ENCODE results near the gene ECHDC1. TPM values are rescaled to one million over a fixed set of nuclear protein-coding genes. Genes with fewer than 3 reads are reported as not detected.

ECHDC1 gene
- total RNA-seq, 1 experiment from 2014 or later, result 21.8 TPM

GRCh38 chr6:127272576-127272975, 70.8 kb downstream of the ECHDC1 start:
- Histone ChIP-seq H3K36me3 (no peaks in the 10 kb centered on the region; the same call in 1 of the 2 replicates), H3K9me3 (no peaks in the 10 kb centered on the region), H3K27me3 (no peaks in the 10 kb centered on the region), H3K4me3 (no peak overlapping the region)
- DNase-seq, result no peak

GRCh38 chr6:127267646-127268625, 75.5 kb downstream of the ECHDC1 start:
- Histone ChIP-seq H3K27me3 (no peaks in the 10 kb centered on the region), H3K36me3 (no peaks in the 10 kb centered on the region; the same call in 1 of the 2 replicates), H3K9me3 (no peaks in the 10 kb centered on the region), H3K4me3 (peak overlapping the region; percentile 75)
- no peak for DNase-seq

DNA sequence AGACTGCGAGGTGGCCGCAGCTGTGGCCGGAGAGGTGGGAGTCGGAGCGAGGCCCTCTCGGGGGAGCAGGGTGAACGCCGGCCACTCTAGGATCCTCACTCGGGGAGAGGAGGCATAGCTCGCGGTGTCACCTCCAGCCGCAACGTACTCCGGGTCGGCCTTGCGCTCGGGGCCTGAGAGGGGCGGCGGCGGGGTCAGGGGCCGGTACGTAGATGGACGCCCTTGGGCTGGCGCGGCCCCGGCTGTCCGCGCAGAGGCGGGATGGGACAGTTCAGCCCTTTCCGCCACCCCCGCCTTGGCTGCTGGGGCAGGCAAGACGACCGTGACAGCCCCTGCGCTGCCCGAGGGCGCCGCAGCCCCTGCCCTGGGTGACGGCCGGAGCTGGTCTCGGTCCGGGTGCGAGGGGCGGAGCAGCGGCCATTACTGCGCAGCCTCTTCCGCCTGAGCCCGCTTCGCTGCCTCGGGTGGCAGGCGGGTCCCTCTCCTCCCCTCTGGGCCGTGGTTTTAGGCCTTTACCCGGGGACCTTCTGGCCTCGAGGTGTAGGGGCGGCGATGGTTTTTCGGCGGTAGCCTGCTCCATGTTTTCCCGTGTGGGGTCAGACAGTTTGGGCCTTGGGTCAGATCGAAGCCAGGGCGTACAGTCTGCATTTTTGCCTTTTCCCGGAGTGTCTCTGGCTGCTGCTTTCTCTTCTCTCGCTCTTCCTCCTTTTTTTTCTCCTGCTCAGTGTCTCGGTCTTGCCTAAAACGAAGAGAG, 76.3 kb downstream of the ECHDC1 start:
- Histone ChIP-seq H3K36me3 (no peaks in the 10 kb centered on the region; the same call in 1 of the 2 replicates), H3K4me3 (peak overlapping the region; percentile 75), H3K9me3 (no peaks in the 10 kb centered on the region), H3K27me3 (no peaks in the 10 kb centered on the region)
- DNase-seq, result no peak

GRCh38 chr6:127266178-127266891, 77.1 kb downstream of the ECHDC1 start, which contains the start of gene RNF146:
Gene RNF146, plus strand, starts transcription at chr6:127266864. Its CDS starts 13,475 bp downstream, at chr6:127280339.
- Histone ChIP-seq H3K36me3 (no peaks in the 10 kb centered on the region), H3K9me3 (no peaks in the 10 kb centered on the region), H3K4me3 (peak within 1 kb of the TSS; percentile 75), H3K27me3 (no peaks in the 10 kb centered on the region)
- peak; percentile 83 for DNase-seq

DNA sequence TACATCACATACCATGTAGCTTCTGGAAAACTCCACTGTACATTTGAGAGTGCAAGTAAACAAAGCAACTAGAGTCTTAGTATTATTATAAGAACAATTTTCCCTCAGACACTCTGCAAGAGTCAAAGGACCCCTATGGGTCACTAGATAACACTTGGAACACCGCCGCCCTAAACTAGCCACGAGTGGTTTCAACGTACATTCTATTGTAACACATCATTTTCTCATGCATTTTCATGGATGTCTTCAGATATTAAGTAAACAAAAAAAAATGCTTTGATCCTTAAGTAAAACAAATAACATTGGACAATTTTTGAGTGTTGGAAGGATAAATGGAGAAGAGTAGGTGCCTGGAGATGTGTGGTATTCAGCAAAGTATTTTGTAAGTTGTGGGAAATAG, 79.9 kb downstream of the ECHDC1 start:
- Histone ChIP-seq H3K9me3 (no peaks in the 10 kb centered on the region), H3K27me3 (no peaks in the 10 kb centered on the region), H3K36me3 (no peaks in the 10 kb centered on the region), H3K4me3 (no peak overlapping the region)
- DNase-seq, result no peak

- no peak for DNase-seq
- Histone ChIP-seq H3K9me3 (no peaks in the 10 kb centered on the region), H3K36me3 (no peaks in the 10 kb centered on the region), H3K27me3 (no peaks in the 10 kb centered on the region), H3K4me3 (no peak overlapping the region)
These were observed 80.5 kb downstream of the ECHDC1 start for GRCh38 chr6:127262896-127263295.

- H3K9me3 ChIP-seq, result no peaks in the 10 kb centered on the region
- no peak overlapping the region for H3K4me3 ChIP-seq
- no peak for DNase-seq
- H3K27me3 ChIP-seq, result no peaks in the 10 kb centered on the region
- H3K36me3 ChIP-seq, result no peaks in the 10 kb centered on the region
These were observed 88.1 kb downstream of the ECHDC1 start for GRCh38 chr6:127255286-127255685.

DNA sequence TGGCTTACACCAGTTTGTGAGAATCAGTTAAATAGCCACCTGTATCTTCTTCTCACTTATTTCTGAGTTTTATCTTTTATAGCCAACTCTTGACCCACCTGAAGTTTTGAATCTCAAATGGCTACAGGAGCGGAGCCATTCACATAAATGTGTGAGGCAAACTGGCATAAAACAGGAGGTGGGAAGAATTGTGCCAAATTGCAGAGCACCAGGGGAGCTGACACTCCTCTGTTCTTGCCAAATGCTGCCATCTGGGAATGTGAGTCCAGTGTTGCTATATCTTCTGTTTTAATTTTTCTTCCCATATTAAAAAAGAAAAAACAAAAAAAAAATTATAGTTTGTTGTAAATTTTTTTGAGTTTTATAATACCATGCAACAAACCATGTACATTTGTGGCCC, 93.8 kb downstream of the ECHDC1 start:
- no peaks in the 10 kb centered on the region for H3K27me3 ChIP-seq
- no peak overlapping the region for H3K4me3 ChIP-seq
- no peak for DNase-seq
- H3K9me3 ChIP-seq, result no peaks in the 10 kb centered on the region
- no peaks in the 10 kb centered on the region for H3K36me3 ChIP-seq

GRCh38 chr6:127247114-127248096, 96.0 kb downstream of the ECHDC1 start:
- no peak overlapping the region for H3K4me3 ChIP-seq
- H3K27me3 ChIP-seq, result no peaks in the 10 kb centered on the region
- no peaks in the 10 kb centered on the region for H3K9me3 ChIP-seq
- H3K36me3 ChIP-seq, result no peaks in the 10 kb centered on the region
- no peak for DNase-seq

- Histone ChIP-seq H3K4me3 (no peak overlapping the region), H3K36me3 (no peaks in the 10 kb centered on the region), H3K9me3 (no peaks in the 10 kb centered on the region), H3K27me3 (no peaks in the 10 kb centered on the region)
- no peak for DNase-seq
These were observed 99.9 kb downstream of the ECHDC1 start for GRCh38 chr6:127243501-127243900.

Other genes starting within 250 kb of the ECHDC1 start
- not detected in 2 replicates for gene RSPO3, start 224.9 kb downstream of the ECHDC1 start, total RNA-seq (2014; rRNA removed; shearing (Covaris generic); ENCODE audit: low replicate concordance)
- gene RNF146, start 76.7 kb downstream of the ECHDC1 start, total RNA-seq (2014; rRNA removed; shearing (Covaris generic); ENCODE audit: low replicate concordance), result 18.1 and 20.4 TPM in 2 replicates
- gene KIAA0408, start 115.8 kb upstream of the ECHDC1 start, total RNA-seq (2014; rRNA removed; shearing (Covaris generic); ENCODE audit: low replicate concordance), result not detected in 2 replicates
- not detected in 2 replicates for gene C6orf58, start 233.6 kb upstream of the ECHDC1 start, total RNA-seq (2014; rRNA removed; shearing (Covaris generic); ENCODE audit: low replicate concordance)